Fibroblast of villous mesenchyme (primary cell): Measurements from ENCODE around the gene THRA. TPM values are rescaled to one million over a fixed set of nuclear protein-coding genes. Genes with fewer than 3 reads are reported as not detected.

ENCODE experiments used
- DNase-seq: peaks from one replicate; pipeline ENCODE4 v3.0.0-alpha.2; 2010; ENCODE audit warnings: low read depth
- H3K4me3 ChIP-seq: 2 replicates; pipeline ENCODE4 v1.5.1; 2011; ENCODE audit warnings: low read depth, mild to moderate bottlenecking, low read length
- CTCF ChIP-seq: IDR thresholded peaks from 2 replicates; pipeline ENCODE4 v1.5.1; 2012; ENCODE audit warnings: low read depth, mild to moderate bottlenecking, low read length; ENCODE audit not compliant: insufficient read depth
- total RNA-seq: library from RNA; depleted of rRNA; stranded (reverse); fragments of >200 nt; gene quantifications from 2 replicates; pipeline ENCODE4 v1.2.3, GENCODE V29; 2012

Gene THRA
- total RNA-seq, 1 donor = 27.2 TPM

GRCh38 chr17:40092581-40092980 lies 29.8 kb downstream of the THRA start:
- H3K4me3 ChIP-seq = no peak overlapping the region
- DNase-seq = no peak
- TF ChIP-seq CTCF = no peak

DNA sequence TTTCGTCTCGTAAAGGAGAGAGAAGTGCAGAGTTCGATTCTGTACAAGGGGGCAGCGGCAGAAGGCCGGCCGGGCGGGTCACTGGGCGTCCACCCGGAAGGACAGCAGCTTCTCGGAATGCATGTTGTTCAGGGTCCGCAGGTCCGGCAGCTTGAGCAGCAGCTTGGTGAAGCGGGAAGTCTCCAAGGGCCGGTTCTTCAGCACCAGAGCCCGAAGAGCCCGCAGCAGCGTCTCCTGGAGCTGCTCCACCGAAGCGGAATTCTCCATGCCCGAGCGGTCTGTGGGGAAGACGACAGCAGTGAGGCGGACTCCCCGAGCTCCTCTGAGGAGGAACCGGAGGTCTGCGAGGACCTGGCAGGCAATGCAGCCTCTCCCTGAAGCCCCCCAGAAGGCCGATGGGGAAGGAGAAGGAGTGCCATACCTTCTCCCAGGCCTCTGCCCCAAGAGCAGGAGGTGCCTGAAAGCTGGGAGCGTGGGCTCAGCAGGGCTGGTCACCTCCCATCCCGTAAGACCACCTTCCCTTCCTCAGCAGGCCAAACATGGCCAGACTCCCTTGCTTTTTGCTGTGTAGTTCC lies 30.3 kb downstream of the THRA start:
- no peak for DNase-seq
- H3K4me3 ChIP-seq = no peak overlapping the region
- TF ChIP-seq CTCF = no peak

DNA sequence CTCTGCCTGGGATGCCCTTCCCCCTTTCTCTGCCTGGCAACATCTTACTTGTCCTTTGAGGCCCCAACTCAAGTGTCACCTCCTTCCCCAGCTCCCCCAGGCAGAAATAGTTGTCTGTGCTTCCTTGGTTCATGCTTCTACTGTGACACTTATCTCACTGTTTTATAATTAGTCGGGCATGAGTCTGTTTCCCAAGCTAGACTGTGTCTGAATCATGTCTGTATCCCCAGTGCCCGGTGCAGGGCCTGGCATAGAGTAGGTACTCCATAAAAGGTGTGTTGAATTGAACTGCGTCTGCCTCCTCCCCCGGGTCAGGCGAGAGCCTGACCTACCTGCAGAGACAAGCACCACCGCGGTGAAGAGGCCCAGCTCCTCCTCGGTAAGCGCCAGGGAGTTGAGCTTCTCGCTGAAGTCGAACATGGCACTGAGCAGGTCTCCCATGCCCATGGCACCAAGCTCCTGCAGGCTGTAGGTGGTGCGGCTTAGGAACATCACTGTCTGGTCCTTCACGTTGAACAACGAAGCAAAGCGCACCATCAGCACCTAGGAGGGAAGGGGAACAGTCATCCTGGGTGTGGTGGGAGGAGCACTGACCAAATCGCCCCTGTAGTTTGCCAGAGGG lies 30.9 kb downstream of the THRA start:
- no peak for TF ChIP-seq CTCF
- no peak overlapping the region for H3K4me3 ChIP-seq
- no peak for DNase-seq

DNA sequence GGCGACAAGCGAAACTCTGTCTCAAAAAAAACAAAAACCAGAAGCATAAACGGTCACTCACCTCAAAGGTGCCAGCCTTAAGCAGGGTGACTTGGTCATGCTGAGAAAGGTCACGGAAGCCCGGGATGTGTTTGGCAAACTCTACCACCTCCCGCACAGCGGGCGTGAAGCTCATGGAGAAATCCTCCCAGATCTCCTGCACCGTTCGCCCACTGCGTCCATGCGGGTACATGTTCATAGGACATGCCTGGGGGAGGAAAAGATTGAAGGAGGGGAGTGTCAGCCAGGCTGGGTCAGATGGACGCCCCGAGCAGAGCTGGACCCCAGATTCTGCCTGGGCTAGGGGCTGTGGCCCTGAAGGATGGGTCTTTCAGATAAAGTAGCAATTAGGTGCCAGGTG lies 32.1 kb downstream of the THRA start:
- H3K4me3 ChIP-seq = no peak overlapping the region
- no peak for TF ChIP-seq CTCF
- no peak for DNase-seq

DNA sequence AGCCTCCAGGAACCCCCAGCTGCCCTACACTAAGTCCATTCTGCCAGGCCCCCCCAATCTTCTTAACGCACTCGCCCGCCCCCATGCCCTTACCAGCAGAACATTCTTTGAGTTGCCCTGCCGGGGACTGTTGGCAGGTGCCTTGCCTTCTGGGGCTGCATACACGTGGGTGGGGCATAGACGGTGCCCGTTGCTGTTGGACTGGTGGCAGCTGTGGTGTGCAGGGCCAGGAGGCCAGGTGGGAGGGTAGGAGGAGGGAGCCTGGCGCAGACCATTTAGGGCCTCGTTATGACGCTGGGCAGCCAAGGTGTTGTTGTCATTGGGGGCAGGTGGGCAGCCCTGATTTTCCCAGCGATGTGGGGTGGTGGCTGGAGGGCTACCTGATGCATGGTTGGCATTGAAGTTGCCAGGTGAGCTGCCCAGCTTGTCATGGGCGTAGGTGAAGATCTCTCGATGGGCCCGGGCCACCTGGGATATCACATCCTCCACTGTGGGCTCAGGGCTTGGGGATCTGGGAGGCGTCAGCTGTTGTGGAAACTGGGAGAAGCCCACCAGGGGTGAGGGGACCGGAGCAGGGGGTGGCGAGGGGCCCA lies 32.7 kb downstream of the THRA start:
- no peak for DNase-seq
- no peak for TF ChIP-seq CTCF

GRCh38 chr17:40095944-40096791 lies 33.4 kb downstream of the THRA start:
- H3K4me3 ChIP-seq = no peak overlapping the region
- no peak for DNase-seq
- no peak for TF ChIP-seq CTCF

More for the DNA sequence above, 32.7 kb downstream of the THRA start:
- H3K4me3 ChIP-seq = no peak overlapping the region
